ENCODE data around the gene ARSG.

The ARSG gene

DNA sequence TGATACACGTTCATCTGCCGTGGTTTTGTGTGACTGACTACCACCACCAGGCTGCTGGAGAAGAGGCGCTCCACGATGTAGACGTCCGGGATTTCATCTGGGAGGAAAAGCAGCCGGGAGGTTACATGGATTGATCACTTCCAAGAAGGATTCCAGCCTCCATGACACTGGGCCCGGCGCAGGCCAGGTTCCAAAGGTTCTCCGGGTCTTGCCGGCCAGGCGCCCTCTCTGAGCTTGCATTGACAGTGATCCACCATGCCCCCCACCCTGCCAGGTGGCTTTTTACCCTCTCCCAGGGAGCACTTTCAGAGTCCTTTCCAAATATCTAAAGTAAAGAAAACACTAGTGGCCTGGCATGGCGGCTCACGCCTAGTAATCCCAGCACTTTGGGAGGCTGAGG lies 159.5 kb downstream of the ARSG start:
- DNase-seq (ENCODE audit: low read depth in 2 of 2) = no peak

DNA sequence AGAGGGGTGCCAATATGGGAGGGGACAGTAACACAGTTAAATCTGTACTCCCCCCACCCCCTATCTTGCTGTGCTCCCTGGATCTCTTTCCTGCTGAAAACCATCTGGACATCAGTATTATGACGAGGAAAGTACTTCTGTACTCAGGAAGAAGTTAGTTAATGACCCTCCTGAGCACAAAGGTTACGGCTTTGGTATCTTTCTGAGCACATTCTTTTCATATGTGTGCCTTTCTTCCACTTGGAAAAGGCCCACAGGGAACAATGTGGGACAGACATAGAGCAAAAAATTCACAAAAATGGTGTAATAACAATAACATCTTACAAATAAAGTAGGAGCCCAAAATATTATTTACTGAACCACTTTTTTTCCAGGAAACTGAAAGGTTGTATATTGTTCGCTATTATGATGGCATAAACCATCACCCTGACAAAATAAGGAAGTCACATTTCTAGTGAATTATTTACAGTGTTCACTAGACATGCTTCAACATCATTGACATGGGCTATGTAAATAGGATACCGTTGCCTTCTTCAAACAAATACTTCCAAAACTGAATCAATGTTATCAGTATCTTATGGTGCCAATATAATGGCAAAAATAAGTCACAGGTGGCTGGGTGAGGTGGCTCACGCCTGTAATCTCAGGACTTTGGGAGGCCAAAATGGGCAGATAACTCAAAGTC lies 160.5 kb downstream of the ARSG start:
- DNase-seq (ENCODE audit: low read depth in 2 of 2) = no peak

DNA sequence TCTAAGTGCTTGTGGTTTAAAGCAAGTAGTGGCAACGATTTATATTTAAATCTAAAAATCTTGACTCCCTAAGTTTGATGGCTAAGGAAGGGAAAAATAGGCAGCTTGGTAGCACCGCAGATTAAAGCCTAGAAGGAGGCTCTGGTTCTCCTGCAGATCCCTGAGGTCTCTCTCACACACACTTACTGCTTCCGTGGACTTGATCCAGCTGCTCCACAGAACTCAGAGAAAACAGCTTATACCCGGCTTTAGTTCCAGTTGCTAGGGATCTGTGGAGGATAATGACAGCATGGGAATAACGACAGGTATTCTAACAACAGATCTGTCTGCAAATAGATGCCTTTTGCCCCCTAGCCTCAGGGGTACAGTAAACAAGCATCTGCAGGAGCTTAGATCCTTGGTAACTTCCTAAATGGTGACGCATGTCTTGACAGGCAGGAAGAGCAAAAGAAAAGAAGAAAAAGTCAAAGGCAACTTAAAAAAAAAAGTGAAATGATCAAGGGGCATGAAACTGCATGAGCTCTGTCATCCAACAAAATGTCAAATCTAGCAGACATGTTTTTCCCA lies 161.5 kb downstream of the ARSG start:
- no peak for DNase-seq (ENCODE audit: low read depth in 2 of 2)

DNA sequence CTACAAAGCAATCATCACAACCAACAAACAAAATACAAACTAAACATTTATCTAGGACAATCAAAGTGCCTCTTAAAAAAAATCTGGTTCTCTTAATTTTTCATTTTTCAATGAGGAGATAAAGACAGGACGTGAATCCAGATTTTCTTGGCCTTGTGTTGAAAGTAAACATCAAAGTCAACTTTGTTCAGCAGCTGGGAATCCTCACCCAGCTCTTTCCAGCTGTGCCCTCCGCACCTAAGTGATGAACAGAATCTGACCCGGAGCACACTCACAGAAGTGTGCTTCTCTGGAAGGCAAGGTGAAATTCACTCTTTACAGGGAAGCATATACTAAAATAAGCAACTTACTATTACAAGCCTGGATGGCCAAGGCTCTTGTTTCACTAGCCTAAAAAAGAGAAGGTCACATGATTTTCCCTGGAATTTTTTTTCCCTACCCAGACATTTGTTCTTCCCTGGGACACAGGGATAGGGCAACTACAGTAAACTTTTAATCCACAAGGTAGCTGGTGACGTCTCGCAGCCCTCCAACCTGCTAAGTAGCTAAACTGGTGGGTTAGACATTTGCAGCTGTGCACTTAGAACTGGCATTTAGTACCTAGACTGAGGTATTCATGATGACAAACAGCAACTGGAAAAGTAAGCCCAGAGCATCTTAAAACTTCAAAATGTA lies 162.8 kb downstream of the ARSG start:
- DNase-seq (ENCODE audit: low read depth in 2 of 2) = no peak

DNA sequence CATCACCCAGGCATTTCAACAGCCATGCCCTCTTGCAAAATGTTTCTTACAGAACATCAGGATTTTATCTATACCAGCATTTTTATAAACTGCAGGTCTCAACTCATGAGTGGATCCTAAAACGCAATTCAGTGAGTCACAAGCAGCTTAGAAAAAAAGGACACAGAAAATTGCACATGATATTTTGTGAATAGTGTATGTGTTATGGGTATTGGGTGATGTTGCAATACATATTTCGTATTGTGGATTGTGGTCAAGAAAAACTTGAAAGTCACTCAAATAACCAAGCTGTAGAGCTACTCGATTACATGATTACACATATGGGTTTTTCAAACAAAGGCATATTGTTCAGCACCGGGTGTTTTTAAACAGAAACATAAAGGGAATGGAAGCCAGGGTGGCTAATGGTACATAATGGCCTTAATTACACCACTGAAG lies 164.6 kb downstream of the ARSG start:
- no peak for DNase-seq (ENCODE audit: low read depth in 2 of 2)

DNA sequence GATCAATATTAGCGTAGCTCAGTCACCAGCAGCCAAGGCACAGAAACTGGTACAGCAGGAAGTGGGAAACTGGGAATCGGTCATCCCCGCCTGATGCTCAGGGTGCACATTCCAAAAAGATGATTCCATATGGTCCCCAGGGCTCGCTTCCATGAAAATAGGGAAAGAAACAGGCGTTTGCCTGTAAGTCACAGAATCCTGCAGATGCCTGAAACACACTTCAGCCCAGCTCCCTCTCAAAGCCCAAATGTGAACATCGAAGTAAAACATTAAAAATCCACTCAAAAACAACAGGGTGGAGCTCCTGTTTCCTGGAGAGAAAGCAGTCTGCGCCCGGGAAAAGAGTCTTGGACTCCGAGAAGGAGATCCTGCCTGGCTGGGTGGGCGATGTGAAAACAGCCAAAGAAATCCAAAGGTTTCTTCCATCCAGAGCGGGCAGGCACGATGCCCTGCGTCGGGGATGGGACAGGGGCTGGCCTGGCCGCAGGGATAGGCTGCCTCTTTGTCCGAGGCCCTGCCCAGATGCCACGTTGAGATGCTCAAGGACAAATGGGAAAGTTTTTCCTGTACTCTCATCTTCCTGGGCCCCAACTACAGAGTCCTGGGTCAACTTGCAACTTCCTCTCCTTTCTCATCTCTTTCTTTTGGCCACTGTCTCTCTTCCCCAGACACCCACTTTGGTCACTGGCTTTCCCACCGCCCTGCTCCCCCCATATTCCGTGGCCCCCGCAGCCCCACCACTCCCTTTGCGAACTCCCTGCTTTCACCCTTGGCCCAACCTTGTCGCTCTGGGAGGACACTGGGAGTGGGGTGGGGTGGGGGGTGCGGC lies 165.3 kb downstream of the ARSG start:
- no peak for DNase-seq (ENCODE audit: low read depth in 2 of 2)

DNA sequence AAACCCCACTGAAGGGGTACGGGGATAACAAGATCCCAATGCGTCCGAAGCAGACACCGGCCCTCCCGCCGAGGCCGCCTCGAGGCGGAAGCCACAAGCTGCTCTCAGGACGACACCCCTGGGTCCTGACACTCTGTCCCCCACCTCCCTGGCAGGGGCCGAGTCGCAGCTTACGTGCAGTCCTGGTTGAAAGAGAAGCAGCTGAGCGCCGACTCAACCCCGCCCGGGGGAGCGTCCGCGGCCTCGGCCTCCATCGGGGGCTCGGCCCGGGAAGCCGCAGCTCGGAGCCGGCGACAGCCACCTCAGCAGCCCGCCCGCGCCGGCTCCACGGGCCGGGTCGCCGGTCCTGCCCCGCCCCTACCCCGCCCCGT lies 165.9 kb downstream of the ARSG start, which contains the start of gene WIPI1:
Gene WIPI1, minus strand, starts transcription at position 329 of the 371 bp plus-strand sequence. Its CDS starts 75 bp downstream, at position 254.
- no peak for DNase-seq (ENCODE audit: low read depth in 2 of 2)

DNA sequence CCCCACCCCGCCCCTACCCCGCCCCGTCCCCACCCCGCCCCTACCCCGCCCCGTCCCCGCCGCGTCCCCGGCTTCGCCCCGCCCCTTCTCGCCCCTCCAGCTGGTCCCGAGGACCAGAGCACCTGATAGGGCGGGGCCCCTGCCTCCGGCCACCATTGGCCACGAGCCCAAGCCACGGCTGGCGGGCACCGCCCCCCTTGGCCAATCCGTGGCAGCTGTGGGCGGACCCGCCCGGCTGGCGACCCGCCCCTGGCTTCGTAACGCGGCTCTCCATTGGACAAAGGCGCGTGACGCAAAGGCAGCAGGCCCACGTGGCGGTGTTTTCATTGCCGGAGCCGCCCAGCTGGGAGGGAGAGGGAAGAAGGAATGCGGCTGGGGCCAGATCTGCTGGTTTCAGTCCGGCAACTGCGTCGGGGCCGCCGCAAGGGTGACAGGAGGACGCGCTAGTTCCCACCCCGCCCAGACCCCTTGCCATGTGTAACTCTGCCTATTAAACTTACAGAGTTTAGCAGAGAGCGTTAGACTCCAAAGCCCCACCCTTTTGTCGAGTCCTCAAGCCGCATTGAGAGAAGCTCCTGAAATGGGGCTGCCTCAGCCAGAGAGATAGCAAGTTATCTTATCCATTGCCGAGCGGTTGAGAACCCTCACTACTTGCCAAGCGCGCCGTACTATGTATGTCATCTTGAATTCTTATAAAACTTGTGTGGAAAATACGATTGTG lies 166.4 kb downstream of the ARSG start:
- peak; percentile 98 to 99 for DNase-seq (ENCODE audit: low read depth in 2 of 2)

DNA sequence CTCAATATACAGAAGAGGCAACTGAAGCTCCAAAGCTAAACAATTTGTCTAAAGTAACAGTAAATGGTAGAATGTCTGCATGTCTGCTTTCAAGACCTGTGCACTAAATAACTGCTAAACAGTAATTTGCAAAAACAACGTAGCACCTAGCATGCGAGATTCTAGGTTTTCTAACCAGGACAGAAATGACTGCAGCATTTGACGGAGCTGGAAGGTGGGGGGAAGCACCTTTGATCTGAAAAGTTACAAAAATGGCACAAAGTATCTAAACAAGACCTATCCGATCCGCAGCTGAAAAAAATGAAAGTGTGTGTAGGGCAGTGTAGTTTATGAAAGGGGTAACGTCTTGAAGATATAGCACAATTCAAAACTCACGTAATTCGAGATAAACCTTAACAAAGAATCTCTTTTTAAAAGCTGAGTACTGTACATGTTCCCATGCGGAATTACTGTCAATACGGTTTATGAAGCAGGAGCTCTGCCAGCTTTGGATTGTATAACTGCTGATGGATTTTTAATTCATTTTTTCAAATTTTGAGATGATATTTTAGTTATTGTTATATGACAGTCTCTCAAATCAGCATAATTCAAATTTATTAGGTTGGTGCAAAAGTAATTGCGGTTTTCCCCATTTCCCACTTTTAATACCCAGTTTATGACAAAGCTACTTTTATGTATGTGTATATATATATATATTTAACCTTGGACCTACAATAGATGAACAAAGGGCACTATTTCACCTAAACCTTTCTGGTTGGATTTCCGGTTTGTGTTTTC lies 167.2 kb downstream of the ARSG start:
- no peak for DNase-seq (ENCODE audit: low read depth in 2 of 2)

DNA sequence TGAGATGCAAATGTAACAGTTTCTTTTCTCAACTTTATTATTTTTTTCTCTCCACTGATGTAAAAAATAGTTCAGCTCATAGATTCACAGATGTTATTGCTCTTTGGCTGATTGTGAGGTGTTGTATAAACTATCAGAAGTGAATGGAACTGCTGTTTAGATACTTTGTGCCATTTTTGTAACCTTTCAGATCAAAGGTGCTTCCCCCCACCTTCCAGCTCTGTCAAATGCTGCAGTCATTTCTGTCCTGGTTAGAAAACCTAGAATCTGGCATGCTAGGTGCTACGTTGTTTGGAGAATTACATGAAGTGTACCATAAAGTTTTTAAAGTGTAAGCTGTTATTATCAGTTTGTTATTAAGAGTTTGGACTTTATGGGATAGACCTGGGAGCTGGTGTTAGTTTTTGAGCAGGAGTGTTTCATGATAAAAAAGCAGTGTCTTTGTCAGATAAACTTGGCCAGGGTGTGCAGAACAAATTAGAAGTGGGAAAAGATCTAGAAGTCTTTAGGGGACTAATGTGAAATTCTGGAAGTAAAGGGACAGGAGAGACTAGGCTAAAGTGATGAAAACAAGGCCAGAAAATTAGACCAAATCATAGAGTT lies 167.8 kb downstream of the ARSG start:
- DNase-seq (ENCODE audit: low read depth in 2 of 2) = no peak

DNA sequence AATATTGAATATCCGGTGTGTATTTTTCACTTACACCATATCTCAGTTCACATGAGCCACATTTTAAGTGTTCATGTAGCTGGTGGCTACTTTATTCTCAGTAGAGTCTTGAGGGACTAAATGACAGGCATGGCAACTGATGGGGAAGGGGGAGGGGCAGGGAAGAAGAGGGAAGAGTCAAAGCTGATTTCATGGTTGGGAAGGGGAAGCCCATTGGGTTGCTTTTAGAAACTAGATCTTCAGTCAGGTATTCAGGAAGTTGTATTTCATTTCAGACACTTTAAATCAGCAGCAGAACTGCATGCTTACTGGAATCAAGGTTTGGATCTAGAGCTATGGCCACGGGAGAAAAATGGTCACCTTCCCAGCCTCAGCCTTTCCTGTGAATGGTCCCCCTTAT lies 168.9 kb downstream of the ARSG start:
- DNase-seq (ENCODE audit: low read depth in 2 of 2) = no peak

DNA sequence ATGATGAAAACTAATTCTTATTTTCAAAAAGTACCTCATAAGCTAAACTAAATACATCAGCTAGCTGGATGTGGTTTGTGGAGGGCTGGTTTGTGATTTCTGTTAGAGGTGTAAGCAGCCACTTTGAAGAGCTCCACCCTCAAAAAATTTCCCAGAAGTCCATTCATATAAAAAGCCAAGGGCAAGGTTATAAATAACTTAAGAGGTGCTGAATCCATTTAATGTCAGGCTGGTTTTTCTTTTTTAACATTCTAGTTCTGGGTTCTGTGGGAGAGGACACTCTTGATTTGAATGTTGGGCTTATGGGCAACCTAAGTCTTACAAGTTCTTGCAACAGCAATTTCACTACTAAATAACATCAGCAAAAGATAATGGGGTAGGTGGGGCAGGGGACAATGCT lies 169.4 kb downstream of the ARSG start:
- DNase-seq (ENCODE audit: low read depth in 2 of 2) = no peak

DNA sequence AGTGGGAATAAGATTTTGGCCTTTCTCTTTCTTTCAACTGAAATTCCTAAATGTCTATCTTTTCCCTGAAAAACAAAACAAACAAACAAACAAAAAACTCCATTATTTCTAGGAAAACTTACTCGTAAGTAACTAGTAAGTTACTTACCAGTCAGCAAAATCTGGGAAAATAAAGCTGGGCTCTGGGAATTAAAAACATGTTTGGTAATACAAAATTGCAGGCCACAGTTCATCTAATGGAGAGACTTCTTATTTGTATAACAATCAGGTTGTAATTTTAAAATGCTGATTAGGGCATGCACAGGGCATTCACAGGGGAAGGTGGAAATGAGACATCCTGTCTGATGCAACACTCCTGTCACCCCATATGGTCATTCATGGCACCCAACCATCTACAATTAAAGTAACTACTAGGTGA lies 169.8 kb downstream of the ARSG start:
- DNase-seq (ENCODE audit: low read depth in 2 of 2) = no peak

DNA sequence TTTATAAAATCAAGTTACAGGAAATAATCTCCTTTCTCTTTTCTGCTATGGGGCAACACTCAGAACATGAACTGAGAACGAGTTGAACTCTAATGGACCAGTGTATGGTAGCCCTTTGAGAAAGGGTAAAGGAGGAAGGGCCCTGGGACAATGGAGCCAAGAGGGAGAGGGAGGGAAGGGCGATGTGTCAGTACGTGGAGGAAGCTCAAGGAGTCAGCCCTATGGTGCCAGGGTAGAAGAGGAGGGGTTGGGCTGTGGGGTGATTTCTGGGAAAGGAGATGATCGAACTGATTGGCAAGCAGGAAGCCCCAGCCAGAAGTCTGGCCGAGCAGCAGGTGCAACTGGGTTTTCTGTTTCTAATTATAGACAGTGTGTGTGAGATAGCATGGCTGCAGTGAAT lies 170.3 kb downstream of the ARSG start:
- peak in 1 of 2 donors; percentile 59 for DNase-seq (ENCODE audit: low read depth in 2 of 2)

DNA sequence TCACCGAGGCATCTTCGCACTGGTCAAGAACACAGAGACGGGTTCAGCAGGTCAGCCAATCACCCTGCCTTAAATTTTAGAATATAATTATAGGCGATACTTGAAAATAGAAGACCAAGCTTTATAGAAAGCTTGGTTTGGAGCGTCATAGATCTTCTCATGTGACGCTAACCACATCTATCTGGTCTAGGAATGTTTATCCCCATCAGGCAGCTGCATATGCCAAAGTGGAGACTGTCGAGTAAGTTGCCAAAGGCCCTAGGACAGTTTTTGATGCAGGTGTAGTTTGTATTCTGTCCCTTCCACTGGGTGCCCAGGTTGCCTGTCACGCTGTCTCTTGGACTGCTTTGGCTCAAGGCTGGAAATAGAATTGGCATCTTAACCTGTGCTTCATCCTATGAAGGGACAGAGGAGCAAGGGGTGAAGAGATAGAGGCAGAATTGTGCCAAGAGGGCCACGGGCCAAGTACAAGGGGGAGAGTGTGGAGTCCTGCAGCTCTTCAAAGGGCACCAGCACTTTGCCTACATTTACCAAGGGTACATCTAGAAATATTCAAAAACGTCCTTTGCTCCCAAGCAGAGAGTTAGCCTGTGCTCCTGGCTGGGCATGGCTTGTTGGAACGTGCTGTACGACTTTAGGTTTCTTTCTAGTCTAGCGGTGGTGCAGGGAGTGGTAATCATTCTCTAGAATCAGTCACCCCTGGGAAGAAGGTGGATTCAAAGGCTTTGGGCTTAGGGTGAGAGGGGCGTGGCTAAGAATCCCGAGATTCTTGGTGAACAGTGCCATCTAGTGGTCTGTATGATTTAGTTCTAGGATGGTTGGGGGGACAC lies 171.3 kb downstream of the ARSG start:
- peak in 1 of 2 donors; percentile 51 for DNase-seq (ENCODE audit: low read depth in 2 of 2)

DNA sequence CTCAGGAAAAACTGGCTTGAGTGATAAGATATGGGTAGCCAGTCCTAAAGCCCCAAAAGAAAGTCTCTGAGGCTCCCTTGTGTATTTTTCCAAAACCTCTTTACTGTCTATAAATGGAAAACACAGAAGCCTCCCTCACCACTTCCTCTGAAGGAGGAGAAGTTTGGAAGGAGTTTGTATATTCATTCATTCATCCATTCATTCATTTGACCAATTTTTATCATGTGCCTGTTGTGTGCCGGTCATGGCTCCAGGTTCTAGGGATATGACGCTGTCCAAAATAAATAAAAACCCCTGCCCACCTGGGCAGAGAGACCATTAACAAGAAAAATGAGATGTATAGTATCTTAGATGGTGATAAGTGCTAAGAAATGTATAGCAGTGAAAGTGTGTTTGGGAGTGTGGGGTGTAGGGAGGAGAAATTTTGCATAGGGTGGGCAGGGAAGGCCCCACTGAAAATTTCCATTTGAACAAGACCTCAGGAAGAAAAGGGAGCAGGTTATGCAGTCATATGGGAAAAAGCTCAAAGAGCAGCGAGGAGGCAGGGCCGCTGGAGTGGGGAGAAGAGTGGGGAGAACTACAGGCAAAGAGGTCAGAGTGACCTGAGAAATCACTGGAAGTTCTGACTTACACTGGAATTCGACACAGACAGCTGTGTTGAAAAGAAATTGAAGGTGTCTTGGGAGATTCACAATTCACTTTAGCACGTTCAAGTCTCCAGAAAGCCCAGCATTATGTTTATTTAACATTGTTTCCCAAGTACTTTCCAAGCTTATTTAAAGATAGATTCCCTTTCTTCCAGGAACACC lies 172.1 kb downstream of the ARSG start:
- no peak for DNase-seq (ENCODE audit: low read depth in 2 of 2)

DNA sequence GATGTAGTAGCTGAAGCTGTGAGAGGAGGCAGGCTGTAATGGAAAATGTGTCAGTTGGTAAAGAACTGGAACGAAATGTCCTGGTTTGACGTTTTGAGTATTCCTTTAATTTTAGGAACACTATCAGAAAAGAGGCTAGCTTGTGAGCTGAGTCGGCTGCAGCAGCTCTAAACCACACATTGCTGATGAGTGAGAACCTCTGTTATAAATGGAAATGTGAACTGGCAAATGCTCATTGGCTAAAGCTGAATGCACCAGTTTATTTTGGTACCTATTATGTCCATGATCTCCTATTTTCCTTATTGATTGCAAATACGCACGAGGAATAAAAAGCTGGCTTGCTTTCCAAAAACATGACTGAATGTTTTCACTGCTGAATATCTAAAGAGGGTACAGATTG lies 177.0 kb downstream of the ARSG start:
- no peak for DNase-seq (ENCODE audit: low read depth in 2 of 2)

DNA sequence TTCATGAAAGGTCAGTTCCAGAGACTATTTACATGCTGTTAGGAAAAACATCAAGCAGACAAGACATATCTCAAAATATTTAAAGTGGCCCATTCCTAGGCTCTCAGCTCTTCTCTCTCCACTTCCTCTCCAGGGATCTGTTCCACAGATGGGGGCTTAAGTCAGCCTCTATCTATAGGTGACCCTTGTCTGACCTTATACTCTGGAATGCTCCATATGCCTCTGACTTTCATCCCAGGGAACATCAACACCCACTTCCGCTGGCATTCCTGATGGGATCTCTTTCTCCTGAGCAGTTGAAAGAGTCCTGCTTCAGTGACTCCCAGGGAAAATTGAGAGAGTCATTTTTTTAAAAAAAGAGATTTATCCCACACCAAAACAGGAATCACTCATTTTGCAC lies 177.5 kb downstream of the ARSG start:
- no peak for DNase-seq (ENCODE audit: low read depth in 2 of 2)

Data from stimulated activated CD8-positive, alpha-beta memory T cell treated with anti-CD3 and anti-CD28 coated beads, Interleukin-15, amount 100 ng/mL, for 48 hours (primary cell).